HG03095 (cell line): Measurements from ENCODE around the gene PARP3.
"Not testable (repeated sequence)": the region's sequence is repeated elsewhere in the genome, so short reads cannot be mapped to it uniquely, and the experiment has no call there.

Experiments used
- ATAC-seq: cut with Tn5 transposase; IDR thresholded peaks from one replicate; pipeline ENCODE4 v1.9.1; 2021; ENCODE audit warnings: moderate library complexity; ENCODE audit not compliant: unreplicated experiment

PARP3 gene

DNA sequence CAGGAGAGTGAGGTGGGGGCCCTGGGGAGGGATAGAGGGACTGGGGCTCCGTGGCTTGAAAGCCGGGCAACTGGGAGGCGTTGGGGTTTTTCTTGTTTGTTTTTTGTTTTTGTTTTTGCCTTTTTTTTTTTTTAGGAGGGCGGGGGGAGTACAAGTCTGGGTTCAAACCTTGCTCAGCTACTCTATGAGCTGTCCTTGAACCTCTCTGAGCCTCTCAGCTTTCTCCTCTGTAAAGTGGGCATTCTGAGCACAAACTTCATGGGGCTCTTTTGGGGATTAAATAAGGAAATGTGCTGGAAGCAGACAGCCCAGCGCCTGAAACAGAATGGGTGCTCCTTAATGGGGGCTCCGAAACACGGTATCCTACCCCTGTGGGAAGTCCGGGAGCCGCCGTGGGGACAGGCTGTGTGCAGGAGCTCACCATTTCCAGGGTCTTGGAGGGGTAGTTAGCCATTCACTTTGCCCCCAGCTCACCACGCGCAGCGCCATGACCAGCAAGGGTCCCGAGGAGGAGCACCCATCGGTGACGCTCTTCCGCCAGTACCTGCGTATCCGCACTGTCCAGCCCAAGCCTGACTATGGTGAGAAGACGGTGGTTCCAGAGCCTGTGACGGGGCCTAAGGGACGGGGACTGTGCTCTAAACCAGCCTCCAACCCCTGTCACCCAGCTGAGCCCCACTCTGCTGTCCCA, 41.6 kb downstream of the PARP3 start:
- no peak for ATAC-seq

DNA sequence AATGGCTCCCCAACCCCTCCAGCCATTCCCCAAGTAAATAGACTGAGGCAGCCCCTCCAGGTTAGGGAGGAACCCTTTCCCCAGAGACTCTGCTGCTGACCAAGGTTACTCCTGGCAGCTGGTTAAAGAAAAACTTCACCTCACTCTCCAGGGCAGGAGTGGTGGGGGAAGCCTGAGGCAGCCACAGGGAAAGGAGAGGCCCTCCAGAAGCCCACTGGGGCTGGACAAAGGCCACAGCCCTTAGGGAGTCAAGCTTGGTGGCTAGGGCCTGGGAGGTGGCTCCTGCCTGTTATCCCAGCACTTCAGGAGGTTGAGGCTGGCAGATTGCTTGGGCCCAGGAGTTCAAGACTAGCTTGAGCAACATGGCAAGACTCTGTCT, 42.1 kb downstream of the PARP3 start:
- ATAC-seq = no peak

DNA sequence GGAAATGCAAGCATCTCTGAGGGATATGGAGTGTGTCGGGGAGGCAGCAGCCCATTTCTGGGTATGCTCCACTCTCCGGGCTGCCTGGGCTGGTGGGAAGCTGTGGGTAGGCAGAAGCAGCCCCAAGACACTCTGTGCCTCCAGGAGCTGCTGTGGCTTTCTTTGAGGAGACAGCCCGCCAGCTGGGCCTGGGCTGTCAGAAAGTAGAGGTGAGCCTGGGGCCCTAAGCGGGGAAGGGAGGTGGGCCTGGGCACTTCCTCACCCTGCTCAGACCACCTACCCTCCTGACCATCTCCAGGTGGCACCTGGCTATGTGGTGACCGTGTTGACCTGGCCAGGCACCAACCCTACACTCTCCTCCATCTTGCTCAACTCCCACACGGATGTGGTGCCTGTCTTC, 42.9 kb downstream of the PARP3 start:
- no peak for ATAC-seq

DNA sequence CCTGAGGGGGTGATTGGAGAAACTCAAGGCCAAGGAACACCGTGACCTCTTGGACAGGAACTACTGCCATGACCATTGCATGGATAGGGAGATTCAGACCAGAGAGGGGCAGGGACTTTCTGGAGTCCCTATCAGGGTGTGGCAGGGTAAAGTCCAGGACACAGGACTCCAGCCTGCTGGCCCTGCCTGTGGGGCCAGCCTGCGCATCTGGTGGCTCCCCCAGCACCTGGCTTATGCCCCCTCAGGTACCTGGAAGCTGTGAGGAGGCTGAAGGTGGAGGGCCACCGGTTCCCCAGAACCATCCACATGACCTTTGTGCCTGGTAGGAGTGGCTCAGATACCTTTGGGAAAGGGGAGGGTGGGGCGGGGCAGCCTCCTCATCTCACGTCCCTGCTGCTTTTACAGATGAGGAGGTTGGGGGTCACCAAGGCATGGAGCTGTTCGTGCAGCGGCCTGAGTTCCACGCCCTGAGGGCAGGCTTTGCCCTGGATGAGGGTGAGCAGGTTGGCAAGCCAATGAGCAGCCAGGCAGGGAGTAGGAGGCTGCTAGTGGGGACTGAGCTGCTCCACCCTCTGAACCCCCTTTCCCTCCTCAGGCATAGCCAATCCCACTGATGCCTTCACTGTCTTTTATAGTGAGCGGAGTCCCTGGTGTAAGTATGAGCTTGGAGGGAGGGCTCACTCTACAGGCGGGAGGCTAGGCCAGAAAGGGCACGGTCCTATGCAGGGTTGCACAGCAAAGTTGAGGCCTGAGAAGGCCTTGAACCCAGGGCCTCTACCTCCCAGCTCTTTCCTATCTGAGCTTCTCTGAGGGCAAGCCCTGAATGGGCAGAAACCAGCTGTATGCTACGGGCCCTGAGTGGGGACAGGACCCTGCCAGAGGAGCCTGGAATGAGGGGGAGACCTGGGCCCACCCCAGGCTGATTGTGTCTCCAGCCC, 44.1 kb downstream of the PARP3 start:
- no peak for ATAC-seq

DNA sequence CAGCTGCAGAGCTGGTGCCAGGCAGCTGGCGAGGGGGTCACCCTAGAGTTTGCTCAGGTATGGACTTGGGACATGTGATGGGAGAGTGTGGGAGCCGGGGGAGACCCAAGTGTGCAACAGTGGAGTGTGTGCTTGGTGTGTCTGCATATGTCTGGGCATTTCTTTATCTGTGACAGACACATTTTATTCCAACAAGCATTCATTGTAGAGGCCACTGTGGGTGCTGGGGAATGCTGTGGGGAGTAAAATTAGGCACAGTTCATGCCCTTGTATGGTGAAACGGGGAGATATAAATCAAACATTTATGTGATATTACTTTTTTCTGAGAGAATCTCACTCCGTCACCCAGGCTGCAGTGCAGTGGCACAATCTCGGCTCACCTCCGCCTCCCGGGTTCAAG, 45.4 kb downstream of the PARP3 start:
- ATAC-seq = no peak

DNA sequence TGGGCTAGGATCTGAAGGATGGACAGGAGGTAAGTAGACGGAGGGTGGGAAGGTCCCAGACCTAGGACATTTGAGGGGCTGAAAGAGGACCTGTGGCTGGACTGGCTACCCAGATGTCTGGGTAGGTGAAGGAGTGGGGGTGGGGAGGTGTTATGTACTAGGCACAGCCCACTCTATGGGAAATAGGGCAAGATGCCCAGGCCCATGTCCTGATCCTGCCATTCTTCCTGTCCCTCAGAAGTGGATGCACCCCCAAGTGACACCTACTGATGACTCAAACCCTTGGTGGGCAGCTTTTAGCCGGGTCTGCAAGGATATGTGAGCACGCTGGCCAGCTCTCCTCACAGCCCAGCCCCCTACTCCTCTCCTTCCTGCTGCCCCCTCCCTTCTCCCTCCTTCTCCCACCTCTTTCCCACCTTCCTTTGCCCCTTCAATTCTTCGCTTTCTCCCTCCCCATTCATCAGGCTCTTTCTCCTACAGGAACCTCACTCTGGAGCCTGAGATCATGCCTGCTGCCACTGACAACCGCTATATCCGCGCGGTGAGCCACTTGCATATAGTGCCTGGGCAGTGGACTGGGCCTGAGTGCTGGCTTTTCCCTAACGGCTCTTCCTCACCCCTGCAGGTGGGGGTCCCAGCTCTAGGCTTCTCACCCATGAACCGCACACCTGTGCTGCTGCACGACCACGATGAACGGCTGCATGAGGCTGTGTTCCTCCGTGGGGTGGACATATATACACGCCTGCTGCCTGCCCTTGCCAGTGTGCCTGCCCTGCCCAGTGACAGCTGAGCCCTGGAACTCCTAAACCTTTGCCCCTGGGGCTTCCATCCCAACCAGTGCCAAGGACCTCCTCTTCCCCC, 46.4 kb downstream of the PARP3 start:
- ATAC-seq = no peak

DNA sequence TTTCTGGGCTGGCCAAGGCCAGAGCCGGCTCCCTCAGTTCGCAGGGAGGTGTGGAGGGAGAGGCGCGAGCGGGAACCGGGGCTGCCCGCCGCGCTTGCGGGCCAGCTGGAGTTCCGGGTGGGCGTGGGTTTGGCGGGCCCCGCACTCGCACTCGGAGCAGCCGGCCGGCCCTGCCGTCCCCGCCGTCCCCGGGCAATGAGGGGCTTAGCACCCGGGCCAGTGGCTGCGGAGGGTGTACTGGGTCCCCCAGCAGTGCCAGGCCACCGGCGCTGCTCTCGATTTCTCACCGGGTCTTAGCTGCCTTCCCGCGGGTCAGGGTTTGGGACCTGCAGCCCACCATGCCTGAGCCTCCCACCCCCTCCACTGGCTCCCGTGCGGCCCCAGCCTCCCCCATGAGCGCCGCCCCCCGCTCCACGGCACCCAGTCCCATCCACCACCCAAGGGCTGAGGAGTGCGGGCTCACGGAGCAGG, 48.4 kb downstream of the PARP3 start:
- ATAC-seq = not testable (repeated sequence)

DNA sequence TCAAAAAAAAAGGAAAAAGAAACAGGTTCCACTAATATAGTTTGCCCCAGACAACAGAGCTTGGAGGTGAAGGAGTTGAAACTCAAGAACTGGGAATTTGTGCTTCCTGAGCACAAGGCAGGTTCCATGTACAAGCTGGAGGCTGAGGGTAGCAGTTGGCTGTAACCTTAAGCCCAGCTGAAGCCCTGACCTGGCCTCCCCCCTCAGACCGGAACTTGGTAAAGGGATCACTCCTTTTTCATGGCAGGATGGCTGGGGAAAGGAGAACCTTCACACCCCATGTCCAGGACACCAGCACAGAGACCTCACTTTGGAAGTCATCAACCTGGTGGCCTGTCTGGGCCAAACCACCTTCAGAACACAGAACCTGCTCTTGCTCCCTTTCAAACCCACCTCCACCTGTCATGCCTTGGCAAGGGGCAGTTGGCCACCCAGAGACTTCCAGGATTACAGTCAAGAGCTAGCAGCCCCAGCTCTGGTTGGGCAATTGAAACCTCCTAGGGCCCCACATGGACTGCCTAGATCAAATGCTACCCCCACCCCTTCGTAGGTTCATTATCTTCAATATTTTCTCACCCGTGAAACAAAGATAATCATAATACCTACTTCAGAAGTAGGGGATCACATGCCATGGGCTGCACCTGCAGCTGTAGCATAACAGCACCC, 50.0 kb downstream of the PARP3 start:
- no peak for ATAC-seq

DNA sequence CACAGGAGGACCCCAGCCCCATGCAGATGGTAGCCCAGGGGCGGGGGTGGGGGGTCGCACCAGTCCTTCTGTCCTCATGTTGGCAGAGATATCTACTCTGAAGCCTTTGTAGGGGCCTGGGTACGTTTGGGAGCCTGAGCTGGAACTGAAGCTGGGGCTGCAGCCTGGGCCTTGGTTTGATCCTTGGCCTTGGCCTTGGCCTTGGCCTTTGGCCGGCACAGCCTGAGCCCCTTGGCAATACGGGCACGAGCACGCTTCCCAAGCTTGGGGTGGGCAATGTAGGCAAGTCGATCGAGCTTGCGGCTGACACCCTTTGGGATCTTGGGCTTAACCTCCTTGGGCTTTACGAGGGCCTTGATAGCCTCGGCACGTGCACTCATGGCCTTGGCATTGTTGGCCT, 51.5 kb downstream of the PARP3 start:
- not testable (repeated sequence) for ATAC-seq

DNA sequence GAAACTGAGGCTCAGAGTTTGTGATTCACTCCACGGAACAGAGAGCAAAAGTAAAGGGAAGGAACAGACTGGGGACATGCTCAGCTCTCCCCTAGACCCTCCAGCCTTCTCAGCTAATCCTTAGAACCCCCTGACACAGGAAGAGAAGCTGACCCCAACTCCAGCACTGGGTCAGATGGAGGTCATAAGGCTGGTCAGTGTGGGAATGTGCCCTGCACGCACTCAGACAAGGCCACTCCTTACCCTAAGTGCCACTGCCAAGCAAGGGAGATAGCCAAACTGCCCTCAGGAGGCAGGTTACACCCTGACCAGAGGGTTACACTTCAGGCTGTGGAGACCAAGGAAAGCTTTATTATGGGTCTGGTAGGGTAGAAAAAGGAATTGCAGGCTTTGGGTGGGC, 52.4 kb downstream of the PARP3 start:
- ATAC-seq = no peak

DNA sequence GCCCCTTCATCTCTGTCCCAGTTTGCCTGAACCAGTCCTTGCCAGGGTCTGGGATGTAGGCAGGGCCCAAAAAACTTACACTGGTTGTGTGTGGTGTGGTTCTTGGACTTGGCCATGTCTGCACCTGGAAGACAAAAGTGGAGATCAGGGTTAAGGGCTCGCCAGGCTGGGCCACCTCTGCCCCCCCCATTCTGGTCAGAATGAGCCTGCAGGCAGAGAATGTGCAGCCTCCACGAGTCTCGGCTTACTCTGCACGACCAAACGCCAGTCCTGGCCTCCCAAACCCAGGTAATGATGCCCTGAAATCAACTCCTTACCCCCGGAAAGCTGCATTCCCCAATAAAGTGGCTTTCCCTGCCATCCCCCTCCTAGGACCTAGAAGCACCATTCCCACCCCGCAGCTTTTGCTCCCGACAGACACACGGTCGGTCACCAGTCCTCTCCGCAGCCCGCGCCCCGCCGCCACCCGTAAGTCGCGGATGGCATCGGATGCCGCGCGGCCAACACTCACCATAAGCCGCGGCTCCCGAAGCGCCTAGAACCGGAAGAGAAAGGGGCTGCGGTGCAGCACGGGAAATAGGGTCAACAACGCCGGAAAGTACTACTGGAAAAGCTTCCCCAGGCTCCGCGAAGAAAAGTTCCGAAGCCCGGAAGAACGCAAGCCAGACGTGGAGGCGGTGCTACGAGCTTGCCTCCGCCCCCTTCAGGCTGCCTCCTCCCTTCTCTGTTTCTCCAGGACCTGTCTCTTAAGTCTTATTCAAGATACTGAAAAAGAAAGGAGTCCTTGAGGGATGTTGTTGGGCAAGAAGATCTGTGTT, 53.4 kb downstream of the PARP3 start, which contains the start of gene RPL29:
TSS of gene RPL29 (minus strand) at position 550 of the 818 bp plus-strand sequence. CDS start at position 116, 434 bp downstream.
- ATAC-seq = peak; percentile 85

DNA sequence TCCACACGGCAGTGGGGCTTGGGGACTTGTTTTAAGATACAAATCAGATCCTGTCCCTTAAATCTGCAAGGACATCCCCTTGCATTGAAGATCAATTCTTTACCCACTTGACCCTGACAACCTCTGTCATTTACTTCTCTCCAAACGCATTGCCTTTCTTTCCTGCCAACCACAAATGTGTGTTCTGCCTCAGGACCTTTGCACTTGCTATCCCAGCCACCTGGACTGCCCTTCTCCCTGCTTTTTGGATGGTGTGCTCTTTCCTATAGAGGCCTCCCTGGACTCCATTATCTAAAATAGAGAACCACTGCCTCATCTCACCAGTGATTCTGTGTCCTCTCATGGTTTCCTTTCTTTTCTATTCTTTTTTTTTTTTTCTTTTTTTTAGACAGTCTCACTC, 55.0 kb downstream of the PARP3 start:
- ATAC-seq = no peak

DNA sequence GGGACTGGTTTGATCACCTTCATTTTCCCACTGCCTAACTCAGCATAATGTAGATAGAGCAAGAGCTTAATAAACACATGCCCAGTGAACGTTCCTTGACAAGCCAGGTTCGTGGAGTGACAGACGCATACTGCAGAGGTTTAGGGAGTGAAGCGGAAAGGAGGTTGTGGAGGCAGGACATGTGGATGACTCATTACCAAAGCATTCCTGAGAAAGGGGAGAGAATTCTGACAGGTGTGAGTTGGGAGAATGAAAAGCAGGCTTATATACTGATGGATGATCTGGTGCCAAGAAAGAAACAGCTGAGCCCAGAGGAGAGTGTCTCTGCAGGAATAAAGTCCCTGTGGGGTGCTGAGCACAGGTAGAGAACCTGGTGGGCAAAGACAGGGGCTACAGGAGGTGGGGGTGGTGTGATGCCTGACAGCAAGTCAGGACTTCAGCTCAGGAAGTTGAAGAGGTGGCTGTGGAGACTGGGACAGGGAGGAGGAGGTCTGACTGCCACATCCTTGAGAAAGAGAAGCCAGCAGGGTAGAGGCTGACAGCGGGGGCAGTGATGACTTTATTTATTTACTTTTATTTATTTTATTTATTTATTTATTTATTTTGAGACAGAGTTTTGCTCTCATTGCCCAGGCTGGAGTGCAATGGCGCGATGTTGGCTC, 55.9 kb downstream of the PARP3 start:
- ATAC-seq = no peak
